ENCODE measurements around the gene CA12.
A peak's percentile ranks its signal among the peaks of the same experiment; 100 is the strongest.

Gene CA12

GRCh38 chr15:63284335-63284734 lies 97.3 kb downstream of the CA12 start:
- H3K27ac ChIP-seq (replicated peaks), result no peak overlapping the region
- no peak for DNase-seq (ENCODE audit: low read depth in 1 of 2, low spot score in 1 of 2)
- no peak overlapping the region for H3K4me3 ChIP-seq (replicated peaks; ENCODE audit: insufficient read depth, low read length)
- TF ChIP-seq CTCF (IDR thresholded peaks at IDR 0.05; ENCODE audit: insufficient read depth, low read length) (no peak), SPI1 (IDR thresholded peaks at IDR 0.05; ENCODE audit: borderline replicate concordance, low read depth) (no peak), GABPA (IDR thresholded peaks at IDR 0.05; ENCODE audit: low read depth) (no peak), POLR2AphosphoS5 (IDR thresholded peaks at IDR 0.05; ENCODE audit: low read depth) (no peak)
- TF ChIP-seq, protein P1, sequence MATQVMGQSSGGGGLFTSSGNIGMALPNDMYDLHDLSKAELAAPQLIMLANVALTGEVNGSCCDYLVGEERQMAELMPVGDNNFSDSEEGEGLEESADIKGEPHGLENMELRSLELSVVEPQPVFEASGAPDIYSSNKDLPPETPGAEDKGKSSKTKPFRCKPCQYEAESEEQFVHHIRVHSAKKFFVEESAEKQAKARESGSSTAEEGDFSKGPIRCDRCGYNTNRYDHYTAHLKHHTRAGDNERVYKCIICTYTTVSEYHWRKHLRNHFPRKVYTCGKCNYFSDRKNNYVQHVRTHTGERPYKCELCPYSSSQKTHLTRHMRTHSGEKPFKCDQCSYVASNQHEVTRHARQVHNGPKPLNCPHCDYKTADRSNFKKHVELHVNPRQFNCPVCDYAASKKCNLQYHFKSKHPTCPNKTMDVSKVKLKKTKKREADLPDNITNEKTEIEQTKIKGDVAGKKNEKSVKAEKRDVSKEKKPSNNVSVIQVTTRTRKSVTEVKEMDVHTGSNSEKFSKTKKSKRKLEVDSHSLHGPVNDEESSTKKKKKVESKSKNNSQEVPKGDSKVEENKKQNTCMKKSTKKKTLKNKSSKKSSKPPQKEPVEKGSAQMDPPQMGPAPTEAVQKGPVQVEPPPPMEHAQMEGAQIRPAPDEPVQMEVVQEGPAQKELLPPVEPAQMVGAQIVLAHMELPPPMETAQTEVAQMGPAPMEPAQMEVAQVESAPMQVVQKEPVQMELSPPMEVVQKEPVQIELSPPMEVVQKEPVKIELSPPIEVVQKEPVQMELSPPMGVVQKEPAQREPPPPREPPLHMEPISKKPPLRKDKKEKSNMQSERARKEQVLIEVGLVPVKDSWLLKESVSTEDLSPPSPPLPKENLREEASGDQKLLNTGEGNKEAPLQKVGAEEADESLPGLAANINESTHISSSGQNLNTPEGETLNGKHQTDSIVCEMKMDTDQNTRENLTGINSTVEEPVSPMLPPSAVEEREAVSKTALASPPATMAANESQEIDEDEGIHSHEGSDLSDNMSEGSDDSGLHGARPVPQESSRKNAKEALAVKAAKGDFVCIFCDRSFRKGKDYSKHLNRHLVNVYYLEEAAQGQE (IDR thresholded peaks at IDR 0.05; ENCODE audit: insufficient replicate concordance, low read depth), result no peak
- H3K27me3 ChIP-seq (ENCODE audit: insufficient read depth, poor library complexity, severe bottlenecking), result no peaks in the 10 kb centered on the region

DNA sequence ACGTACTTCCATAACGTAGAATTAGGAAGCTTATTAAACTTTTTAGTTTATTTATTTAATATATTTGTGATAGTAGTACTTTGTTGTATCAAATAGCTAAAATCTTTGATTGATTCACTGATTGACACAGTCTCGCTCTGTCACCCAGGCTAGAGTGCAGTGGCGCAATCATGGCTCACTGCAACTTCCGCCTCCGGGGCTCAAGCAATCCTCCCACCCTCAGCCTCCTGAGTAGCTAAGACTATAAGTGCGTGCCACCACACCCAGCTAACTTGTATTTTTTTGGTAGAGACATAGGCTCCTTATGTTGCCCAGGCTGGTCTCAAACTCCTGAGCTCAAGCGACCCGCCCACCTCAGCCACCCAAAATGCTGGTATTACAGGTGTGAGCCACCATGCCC lies 98.5 kb downstream of the CA12 start:
- TF ChIP-seq, protein P1 (IDR thresholded peaks at IDR 0.05; ENCODE audit: insufficient replicate concordance, low read depth), result peak; percentile 30
- TF ChIP-seq SPI1 (IDR thresholded peaks at IDR 0.05; ENCODE audit: borderline replicate concordance, low read depth) (no peak; the same call in 1 of the 2 replicates), POLR2AphosphoS5 (IDR thresholded peaks at IDR 0.05; ENCODE audit: low read depth) (peak; percentile 48; the same call in 1 of the 2 replicates), CTCF (IDR thresholded peaks at IDR 0.05; ENCODE audit: insufficient read depth, low read length) (no peak), GABPA (IDR thresholded peaks at IDR 0.05; ENCODE audit: low read depth) (peak; percentile 70)
- peak overlapping the region; percentile 62 for H3K27ac ChIP-seq (replicated peaks)
- no peaks in the 10 kb centered on the region for H3K27me3 ChIP-seq (ENCODE audit: insufficient read depth, poor library complexity, severe bottlenecking)
- H3K4me3 ChIP-seq (replicated peaks; ENCODE audit: insufficient read depth, low read length), result no peak overlapping the region
- DNase-seq (ENCODE audit: low read depth in 1 of 2, low spot score in 1 of 2), result peak; percentile 65 to 92

DNA sequence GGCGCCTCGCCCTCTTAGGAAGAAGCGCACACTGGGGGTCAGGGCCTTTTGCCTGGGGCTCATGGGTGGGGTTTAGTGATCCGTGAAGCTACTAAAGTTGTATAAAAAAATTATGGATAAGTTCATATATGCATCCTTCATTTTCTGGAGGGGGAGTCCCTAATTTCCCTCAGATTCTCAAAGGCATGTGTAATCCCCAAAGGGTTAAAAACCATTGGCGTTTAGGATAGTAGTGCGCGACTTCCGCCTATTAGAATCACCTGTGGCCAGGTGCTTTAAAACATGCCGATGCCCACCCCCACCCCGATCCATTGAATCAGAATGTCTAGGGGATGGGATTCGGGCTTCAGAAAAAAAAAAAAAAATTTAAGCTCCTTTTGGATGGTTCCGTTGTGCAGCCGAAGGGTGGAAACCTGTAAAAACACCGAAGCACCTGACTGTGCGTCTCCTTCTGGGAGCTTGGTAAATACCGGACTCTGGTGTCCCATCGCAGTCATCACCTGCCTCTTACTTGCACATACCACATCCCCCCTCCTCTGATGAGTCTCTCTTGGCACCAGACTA lies 103.7 kb downstream of the CA12 start:
- TF ChIP-seq, protein P1 (IDR thresholded peaks at IDR 0.05; ENCODE audit: insufficient replicate concordance, low read depth), result no peak
- TF ChIP-seq CTCF (IDR thresholded peaks at IDR 0.05; ENCODE audit: insufficient read depth, low read length), result no peak
- Histone ChIP-seq H3K27me3 (ENCODE audit: insufficient read depth, poor library complexity, severe bottlenecking) (no peaks in the 10 kb centered on the region), H3K27ac (replicated peaks) (peak overlapping the region; percentile 79), H3K4me3 (replicated peaks; ENCODE audit: insufficient read depth, low read length) (peak overlapping the region; percentile 70)
- DNase-seq (ENCODE audit: low read depth in 1 of 2, low spot score in 1 of 2), result no peak
